DMS114 treated with DMSO at 0.1 percent for 48 hours (cell line): ENCODE data around the gene MPP3.

Source experiments
- DNase-seq: peaks from one replicate; lab custom pipeline; 2025; ENCODE audit not compliant: unreplicated experiment; lab: John Stamatoyannopoulos, UW

MPP3 gene

DNA sequence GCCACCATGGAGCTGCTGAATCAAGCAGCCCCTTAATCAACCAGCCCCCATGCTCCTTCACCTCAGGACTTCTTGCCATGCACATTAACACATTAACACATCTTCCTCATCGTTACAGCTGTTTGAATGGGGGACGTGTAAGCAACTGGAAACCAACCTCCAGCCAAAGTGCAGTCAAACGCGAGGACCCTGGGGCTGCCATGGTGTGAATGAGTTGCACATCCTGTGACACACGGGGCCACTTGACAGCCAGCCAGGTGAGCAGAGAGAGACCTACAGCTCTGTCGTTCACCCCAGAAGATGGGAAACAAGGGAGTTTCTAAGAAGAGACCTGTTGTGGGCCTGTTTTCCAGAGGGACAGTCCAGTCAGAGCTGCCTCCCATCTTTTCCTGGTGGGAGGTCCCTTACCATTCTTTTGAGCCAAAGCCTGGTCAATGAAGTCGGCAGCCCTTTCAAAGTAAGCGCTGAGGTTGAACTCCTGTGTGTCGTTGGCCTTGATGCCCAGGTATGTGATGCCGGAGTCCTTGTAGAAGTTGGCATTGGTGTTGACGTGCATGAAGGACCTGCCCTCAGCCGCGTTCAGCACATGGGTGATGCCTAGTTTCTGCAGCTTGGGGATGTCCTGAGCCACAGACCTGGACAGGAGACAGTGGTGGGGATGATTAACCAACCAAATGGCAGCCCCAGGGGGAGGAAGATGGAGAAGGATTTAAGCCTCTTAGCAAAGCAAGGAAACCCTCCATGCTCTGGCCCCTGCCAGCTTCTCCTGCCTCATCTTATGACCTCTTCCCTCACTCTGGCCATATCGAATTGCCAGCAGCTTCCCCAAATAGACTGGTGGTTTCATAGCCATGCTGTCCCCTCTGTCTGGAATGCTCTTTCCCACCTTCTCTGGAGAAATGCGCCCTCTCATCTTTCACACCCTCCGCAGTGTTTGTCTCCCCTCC is 58.4 kb downstream of the MPP3 start:
- no peak for DNase-seq

GRCh38 chr17:43772877-43773648 is 59.9 kb downstream of the MPP3 start:
- no peak for DNase-seq

DNA sequence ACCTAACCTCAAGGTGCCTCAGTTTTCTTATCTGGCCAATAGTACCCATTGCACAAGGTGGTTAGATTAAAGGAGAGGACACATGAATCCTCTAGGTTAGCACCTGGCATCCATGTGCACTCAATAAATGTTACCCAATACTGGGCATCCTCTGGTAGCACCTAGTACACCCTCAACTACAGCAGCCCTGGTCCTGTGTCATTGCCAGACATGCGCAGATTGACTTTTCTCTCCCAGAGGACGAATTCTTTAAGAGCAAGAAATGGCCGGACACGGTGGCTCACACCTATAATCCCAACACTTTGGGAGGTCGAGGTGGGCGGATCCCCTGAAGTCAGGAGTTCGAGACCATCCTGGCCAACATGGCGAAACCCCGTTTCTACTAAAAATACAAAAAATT is 61.5 kb downstream of the MPP3 start:
- no peak for DNase-seq

DNA sequence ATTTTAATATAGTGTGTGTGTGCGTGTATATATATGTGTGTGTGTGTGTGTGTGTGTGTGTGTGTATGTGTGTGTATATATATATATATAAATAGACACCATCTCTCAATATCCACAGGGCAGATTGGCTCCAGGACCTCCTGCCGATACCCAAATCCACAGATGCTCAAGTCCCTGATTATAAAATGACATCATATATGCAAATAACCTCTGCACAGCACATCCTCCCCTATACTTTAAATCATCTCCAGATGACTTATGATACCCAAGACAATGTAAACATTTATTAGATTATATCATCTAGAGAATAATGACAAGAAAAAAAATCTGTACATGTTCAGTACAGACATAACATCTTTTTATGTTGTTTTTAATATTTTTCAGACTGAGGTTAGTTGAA is 62.0 kb downstream of the MPP3 start:
- DNase-seq: no peak

DNA sequence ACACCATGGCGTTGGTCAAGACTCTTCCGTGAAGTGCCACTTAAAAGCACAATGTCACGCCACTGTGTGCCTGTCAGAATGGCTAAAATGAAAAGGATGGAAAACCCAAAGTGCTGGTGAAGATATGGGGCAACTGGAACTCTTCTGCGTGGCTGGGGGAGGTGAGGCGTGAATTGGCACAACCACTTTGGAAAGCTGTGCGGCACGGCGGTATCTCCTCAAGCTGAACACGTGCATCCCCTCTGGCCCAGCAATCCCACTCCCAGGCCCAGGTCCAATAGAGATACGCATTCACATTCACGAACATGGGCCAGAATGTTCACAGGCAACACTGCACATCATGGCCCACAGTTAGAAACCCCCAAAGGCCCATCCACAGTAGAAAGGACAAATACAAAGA is 63.1 kb downstream of the MPP3 start:
- no peak for DNase-seq

GRCh38 chr17:43769426-43769825 is 63.5 kb downstream of the MPP3 start:
- no peak for DNase-seq

- no peak for DNase-seq
Observed at GRCh38 chr17:43768943-43769342, 64.0 kb downstream of the MPP3 start.

DNA sequence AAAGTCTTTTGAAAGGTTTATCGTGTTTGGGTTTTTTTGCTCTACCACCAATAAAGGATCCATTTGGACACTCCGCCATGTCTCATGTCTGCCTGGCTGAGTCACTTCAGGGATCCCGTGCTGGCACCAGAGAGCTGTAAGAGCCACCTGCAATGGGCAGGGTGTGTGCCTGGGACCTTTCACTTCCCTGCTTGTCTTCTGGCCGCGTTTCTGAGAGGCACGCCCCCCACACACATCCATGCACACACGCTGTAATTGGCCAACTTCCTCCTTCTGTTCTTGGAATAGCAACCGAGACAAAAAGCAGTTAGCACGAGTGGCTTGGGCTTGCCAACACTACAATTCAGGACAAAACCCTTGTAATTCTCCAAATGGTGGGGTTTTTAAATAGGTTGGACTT is 64.6 kb downstream of the MPP3 start:
- DNase-seq: no peak

DNA sequence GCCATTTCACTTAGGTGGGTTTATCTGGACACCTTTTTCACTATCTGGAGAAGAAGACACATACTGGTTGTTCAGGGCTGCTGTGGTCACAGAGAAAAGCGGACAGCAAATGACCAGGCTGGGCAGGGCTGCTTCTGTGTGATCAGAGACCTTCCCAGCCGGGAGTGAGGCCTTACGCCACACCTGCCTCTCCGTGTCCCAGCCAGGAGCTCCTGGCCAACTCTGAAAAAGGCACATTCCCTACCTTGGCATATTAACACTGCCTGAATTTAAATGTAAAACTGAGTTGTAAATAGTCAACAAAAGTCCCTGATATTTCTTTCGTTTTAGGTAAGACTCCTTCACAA is 65.3 kb downstream of the MPP3 start:
- DNase-seq: no peak

DNA sequence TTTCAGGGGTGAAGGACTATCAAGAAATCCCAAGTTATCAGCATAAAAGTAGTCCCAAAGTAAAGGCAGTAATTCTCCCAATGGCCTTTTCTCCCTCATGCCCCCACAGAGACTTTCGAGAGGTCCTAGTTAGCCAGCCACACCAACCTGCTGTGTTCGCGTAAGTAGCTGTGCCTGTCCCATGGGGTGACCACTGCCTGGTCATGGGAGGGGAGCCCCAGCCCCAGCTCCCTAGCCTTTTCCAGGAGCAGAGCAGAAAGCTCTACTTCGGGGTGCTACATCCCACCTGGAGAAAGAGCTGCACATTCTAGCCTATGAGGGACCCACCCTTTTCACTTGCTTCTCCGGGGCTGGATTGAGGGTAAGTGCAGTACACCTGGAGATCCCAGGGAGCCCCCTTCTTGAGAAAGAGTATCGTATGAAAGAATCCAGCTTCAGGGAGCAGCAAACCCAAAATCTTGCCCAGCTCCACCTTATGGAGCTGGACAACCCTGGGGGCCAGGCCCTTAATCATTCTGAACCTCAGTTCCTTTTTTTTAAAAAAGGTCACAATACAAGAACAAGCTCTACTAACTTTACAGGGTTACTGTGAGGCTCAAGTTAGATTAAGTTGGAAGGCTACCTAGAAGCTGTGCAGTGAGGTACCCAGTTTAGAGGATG is 65.8 kb downstream of the MPP3 start:
- no peak for DNase-seq

DNA sequence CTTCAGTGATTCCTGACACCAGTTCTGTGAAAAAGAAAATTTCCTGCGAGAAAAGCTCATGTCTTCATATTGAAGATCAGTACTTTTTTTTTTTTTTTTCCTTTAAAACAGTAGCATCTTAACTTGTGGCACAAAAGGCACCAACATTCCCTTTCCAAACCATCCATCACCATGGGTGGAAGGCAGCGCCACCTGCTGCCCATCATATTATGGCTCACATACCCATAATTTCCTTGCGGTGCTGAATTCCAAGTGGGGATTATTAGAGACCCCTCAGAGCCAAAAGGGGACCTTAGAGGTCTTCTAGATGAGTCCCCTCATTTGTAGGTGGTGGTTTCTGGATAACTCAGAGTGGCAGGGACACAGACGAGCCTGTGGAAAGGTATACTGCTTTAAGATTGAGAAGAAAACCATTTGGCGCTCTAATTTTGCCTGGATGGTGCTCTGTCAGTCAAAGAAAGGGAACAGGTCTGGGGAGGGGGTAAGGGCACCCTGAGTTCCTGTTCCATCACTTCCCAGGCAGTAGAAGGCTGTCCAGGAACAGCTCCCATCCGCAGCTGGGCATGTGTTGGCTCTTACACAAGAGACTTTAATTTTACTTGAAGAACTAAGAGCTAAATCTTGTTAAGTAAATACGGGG is 66.4 kb downstream of the MPP3 start:
- DNase-seq: peak; percentile 19

DNA sequence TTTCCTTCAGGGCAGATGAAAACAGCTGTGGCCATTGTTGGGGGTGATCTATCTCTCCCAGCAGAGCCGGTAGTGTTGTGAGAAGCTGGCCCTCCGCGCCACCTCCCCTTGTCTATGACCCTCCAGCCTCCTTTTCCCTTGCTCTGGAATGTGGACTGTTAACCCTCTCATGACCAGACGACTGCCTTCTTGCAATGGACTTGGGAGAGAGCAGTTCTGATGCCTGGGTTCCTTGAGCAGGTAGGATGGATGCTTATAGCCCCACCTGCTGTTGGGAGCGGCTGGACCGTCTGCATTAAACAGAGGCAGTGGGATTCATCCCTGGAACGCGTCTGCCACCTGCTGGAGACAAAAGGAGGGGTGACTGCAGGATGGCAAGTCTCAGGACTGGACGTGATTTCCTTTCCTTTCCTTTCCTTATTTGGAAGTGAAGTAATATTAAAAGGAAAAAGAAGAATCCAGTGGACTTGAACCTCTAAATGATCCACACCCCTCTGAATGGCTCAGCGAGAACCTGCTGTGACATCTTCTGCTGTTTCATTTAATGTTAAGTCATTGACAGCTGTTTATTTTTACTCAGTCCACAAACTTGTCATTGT is 72.6 kb downstream of the MPP3 start:
- peak; percentile 85 for DNase-seq

GRCh38 chr17:43759836-43760235 is 73.1 kb downstream of the MPP3 start:
- DNase-seq: no peak

- DNase-seq: no peak
Observed at GRCh38 chr17:43758497-43759174, 74.3 kb downstream of the MPP3 start, which contains the start of gene SOST. Gene SOST, minus strand, starts transcription at chr17:43758791. Its CDS starts 50 bp downstream, at chr17:43758741.

DNA sequence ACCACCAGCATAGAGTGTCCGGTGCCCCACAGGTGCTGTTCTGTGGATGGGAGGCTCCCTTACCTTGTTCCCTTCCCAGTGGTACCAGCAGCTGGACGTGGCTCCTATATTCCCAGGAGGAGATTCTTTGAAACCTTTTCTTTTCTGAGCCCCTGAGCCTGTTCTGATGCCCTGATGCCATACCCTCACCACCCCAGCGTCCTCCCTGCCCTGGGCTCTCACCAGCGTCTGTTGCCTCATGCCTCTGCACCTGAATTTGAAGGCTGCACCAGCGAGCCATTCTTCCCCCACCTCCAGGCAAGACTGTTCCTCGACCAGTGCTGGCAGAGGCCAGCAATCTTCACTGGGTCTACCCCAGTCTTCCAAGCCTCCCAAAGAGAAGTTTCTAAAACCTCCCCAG is 74.9 kb downstream of the MPP3 start:
- no peak for DNase-seq

GRCh38 chr17:43757171-43757660 is 75.7 kb downstream of the MPP3 start:
- no peak for DNase-seq

- DNase-seq: no peak
Observed at GRCh38 chr17:43756201-43756600, 76.7 kb downstream of the MPP3 start.

- no peak for DNase-seq
Observed at GRCh38 chr17:43755389-43755875, 77.5 kb downstream of the MPP3 start.

GRCh38 chr17:43754947-43755346 is 78.0 kb downstream of the MPP3 start:
- DNase-seq: no peak
